Fibroblast of mammary gland (primary cell): ENCODE data around the gene CHST9.

Source experiments
- DNase-seq: peaks from one replicate; pipeline ENCODE4 v3.0.0-alpha.2; 2010; ENCODE audit warnings: low read depth
- H3K4me3 ChIP-seq: 2 replicates; pipeline ENCODE4 v1.5.1; 2011; ENCODE audit warnings: low read depth, mild to moderate bottlenecking, low read length, moderate library complexity; ENCODE audit not compliant: control insufficient read depth
- TF ChIP-seq, protein P1 (sequence below): conservative IDR thresholded peaks from 2 replicates; pipeline ENCODE4 v1.5.1; 2011; ENCODE audit warnings: low read depth, low read length, inconsistent platforms; ENCODE audit not compliant: control insufficient read depth, insufficient read depth

Gene CHST9

DNA sequence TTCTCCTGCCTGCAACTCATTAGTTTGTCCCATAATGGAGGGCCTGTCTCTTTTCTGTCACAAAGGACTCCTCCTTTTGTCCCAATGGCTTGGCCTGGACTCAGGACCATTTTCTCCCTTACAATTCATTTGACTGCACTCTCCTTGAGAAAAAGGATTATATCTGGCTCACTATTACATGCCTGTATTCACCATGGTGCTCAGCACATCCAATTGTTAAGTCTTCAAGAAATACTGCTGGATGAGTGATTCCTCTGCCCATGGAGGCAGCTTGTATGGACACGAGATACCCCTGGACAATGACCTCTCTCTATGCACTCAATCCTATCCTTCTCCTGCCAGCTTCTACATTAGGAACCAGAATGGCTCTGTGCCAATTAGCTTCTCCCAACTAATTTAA is 47.0 kb downstream of the CHST9 start:
- H3K4me3 ChIP-seq = no peak overlapping the region
- no peak for DNase-seq
- TF ChIP-seq, protein P1, sequence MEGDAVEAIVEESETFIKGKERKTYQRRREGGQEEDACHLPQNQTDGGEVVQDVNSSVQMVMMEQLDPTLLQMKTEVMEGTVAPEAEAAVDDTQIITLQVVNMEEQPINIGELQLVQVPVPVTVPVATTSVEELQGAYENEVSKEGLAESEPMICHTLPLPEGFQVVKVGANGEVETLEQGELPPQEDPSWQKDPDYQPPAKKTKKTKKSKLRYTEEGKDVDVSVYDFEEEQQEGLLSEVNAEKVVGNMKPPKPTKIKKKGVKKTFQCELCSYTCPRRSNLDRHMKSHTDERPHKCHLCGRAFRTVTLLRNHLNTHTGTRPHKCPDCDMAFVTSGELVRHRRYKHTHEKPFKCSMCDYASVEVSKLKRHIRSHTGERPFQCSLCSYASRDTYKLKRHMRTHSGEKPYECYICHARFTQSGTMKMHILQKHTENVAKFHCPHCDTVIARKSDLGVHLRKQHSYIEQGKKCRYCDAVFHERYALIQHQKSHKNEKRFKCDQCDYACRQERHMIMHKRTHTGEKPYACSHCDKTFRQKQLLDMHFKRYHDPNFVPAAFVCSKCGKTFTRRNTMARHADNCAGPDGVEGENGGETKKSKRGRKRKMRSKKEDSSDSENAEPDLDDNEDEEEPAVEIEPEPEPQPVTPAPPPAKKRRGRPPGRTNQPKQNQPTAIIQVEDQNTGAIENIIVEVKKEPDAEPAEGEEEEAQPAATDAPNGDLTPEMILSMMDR = no peak

DNA sequence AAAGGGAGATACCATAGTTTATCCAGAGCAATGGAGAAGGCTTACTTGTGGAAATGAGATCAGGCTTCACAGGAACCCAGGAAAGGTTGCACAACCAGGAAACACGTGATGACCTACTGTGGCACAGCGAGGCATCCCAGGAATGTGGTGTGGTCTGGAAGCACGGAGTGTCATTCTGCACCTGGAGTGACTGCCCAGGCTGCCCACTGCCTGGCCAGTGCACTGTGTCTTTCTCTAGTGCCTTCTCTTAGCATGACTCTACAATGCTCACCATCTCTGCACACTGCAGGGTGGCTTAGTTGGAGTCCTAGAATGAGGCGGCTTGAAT is 48.9 kb downstream of the CHST9 start:
- DNase-seq = no peak
- TF ChIP-seq, protein P1 = no peak

DNA sequence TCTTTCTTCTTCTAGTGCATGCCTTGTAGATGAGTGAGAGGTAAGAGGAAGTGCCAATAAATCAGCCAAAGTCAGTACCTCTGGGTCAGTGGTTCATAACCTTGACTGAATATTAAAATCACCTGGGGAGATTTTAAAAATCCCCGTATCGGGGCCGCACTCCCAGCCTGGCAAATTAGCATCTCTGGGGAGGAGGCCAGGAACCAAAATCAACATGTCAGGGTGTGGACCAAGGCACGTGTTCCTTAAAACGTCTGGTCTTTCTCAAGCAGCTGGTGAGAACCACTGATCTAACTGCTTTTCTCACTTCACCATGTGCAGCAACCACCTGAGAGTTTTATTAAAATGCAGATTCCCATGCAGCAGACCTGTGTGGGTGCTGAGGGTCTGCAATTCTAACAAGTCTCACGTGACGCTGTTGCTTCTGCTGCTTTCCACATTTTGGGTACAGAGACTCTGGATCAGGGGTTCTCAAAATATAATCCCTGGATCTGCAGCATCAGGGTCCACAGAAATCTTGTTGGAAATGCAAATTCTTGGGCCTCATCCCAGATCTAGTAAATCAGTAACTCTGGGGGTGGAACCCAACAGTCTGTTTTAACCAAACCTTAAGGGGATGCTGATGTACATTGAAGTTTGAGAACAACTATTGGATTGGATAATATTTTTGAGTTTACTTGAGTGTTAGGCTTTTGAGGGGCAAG is 49.5 kb downstream of the CHST9 start:
- H3K4me3 ChIP-seq = no peak overlapping the region
- TF ChIP-seq, protein P1 = no peak
- no peak for DNase-seq

More for the DNA sequence above, 48.9 kb downstream of the CHST9 start:
- no peak overlapping the region for H3K4me3 ChIP-seq

DNA sequence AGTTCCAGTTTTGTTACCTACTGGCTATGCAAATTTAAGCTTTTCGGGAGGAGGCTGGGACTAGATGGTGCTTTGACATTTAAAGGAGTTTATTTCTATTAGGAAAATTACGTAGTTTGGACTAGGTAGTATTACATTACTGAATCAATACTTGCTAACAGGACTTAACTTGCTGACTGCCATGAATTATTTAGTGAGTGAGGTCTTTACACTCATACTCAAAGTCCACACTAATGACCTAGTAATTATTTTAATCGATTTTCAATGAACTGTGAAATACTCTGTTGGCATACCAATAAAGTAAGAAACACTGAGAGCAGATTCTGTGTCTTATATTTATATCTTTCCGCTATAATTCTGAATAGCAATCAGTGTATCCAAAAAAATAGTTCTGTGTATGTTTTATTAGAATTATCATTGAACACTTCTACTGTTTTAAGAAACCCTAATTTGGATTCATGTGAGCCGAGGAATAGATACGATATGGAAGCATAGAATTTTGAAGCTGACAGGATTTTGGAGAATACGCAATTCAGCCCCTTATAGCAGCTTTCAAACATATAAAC is 55.0 kb downstream of the CHST9 start:
- TF ChIP-seq, protein P1 = no peak
- DNase-seq = no peak
- no peak overlapping the region for H3K4me3 ChIP-seq

DNA sequence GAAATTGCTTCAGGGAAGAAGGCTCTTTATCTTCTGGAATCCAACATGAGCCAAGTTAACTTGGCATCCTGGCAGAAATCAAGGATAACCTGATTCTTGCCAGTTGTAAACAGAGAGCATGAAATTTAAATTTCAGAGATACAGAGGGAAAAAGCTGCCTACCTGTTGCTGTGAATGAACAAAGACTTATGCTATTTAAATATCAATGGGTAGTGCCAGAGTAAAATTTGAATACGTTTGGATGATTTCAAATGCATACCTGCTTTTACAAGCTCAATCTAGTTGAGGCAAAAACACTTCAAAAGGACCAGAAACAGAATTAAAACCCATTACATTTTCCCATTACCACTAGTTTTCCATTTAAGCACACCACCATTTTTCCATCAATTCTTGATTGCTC is 60.9 kb downstream of the CHST9 start:
- H3K4me3 ChIP-seq = no peak overlapping the region
- DNase-seq = no peak
- TF ChIP-seq, protein P1 = no peak

DNA sequence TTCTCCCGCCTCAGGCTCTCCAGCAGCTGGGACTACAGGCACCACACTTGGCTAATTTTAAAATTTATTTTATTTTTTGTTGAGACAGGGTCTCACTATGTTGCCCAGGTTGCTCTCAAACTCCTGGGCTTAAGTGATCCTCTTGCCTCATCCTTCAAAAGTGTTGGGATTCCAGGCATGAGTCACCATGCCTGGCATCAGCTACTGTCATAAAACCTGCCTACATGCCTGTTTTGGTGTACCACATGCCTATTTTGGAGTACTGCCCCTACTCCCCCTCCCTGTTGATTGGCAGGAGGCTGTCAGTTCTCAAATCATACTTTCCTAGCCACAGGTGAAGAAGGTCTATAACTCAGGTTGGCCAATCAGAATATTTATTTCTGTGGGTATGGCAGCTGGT is 64.0 kb downstream of the CHST9 start:
- H3K4me3 ChIP-seq = no peak overlapping the region
- no peak for DNase-seq

More for the DNA sequence above, 64.0 kb downstream of the CHST9 start:
- TF ChIP-seq, protein P1 = no peak
